NCI-H187 treated with DMSO at 0.1 percent for 48 hours (cell line): ENCODE data around the gene PLD3.
"Not testable (repeated sequence)": the region's sequence is repeated elsewhere in the genome, so short reads cannot be mapped to it uniquely, and the experiment has no call there.

Experiments used
- DNase-seq: peaks from one replicate; lab custom pipeline; 2025; lab: John Stamatoyannopoulos, UW

Gene PLD3

DNA sequence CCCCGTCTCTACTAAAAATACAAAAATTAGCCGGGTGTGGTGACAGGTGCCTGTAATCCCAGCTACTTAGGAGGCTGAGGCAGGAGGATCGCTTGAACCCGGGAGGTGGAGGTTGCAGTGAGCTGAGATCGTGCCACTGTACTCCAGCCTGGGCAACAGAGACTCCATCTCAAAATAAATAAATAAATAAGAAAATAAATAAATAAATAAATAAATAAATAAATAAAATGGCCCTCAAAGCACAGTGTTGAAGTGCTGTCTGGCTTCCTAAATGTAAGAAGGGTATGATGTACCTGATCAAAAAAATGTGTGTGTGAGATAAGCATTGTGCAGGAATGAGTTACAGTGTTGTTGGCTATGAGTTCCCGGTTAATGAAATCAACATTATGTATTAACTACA, 15.4 kb upstream of the PLD3 start:
- not testable (repeated sequence) for DNase-seq

DNA sequence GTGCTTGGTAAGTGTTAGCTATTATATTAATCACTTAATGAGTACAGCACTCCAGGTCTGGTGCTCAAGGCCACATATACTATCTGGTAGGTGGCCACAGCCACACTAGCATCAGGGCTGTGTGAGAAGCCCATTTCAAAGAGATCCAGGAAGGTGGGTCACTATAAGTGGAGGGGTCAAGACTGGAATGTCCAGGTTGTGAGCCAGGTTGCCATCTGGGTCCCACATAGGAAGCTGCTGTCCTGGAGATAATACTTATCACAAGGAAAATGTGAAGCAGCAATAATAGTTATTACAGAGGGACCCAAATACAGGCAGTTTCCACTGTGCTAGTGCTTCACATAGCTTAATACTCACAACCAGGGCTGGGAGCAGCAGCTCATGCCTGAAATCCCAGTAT, 13.4 kb upstream of the PLD3 start:
- DNase-seq, result no peak

DNA sequence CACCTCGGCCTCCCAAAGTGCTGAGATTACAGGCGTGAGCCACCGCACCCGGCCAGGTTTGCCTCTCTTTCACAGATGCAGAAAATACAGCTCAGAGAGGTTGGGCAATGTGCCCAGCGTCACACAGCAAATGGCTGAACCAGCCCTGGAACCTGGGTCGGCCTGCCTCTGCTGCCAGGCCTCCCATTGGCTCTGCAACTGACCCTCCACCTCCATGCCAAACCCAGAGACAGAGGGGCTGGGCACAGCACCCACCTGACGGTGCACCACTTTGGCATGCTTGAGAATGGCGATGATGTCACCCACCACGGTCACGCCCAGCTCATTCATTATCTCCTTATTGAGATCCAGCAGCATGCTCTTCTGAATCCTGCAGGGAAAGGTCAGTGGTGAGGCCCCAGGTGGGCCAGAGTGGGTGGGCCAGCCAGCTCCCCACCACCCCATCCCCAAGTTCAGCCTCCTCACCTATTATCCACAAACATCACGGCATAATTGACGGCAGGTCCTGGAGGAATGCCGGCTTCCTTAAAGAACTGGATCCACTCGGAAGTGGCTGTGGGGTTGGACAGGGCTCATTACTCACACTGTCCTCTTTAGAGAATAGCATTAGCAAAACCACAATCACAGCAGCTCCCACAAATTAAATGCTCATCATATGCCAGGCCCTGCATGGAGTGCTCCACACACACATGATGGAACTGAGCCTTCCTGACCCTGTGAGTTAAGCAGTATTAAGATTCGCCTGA, 12.5 kb upstream of the PLD3 start:
- DNase-seq, result no peak

GRCh38 chr19:40336601-40336900, 11.9 kb upstream of the PLD3 start:
- no peak for DNase-seq

DNA sequence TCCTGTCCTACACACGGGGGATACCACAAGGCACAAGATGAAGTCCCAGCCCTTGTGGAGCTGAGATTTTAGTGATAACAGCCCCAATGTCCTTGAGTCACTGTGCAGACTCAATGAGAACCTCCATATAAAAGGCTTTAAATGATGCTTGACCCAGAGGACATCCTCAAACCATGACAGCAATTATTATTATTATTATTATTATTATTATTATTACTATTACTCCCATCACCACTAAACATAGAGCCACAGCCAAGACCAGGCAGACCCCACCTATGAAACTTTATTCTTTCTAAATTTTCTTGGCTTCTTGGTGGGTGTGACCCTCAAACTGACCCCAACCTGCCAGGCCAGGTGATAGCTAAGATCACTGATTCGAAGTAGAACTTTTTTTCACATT, 11.4 kb upstream of the PLD3 start:
- DNase-seq, result no peak

GRCh38 chr19:40337594-40337993, 10.9 kb upstream of the PLD3 start:
- no peak for DNase-seq

GRCh38 chr19:40339018-40339728, 9.3 kb upstream of the PLD3 start:
- no peak for DNase-seq

DNA sequence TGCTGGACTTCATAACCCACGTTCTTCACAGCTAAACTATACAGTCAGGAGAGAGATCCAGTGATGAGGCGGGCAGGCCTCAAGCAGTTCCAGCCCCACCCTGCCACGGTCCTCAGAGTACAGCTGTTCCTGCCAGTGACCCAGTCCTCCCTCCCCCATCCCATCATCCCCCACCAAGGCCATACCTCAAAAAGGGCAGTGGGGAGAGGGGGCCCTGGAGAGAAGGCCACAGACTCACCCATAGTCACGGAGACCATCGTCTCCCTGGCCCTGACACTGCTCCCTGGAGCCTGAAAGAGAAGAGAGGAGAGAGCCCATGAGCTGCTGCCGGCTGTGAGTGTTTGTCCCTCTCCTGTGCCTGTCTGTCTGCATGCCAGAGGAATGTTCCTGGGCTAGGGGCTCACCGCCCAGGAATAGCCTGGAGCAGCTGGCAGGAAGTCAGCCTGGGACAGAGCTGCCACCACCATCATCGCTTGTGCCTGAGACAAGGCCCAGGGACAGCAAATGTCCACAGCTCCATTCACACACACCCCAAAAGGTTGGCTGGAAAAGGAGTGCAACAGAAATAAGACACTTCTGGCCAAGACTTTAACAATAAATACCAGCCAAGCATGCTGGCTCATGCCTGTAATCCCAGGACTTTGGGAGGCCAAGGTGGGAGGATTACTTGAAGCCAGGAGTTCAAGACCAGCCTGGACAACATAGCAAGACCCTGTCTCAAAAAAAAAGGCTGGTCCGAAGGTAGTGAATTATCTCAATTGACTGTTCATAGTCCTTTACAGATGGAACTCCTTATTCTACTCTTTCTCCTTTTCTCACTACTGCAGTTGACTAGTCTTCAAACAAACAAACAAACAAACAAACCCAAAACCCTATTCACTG, 6.7 kb upstream of the PLD3 start:
- no peak for DNase-seq

GRCh38 chr19:40342644-40343311, 5.7 kb upstream of the PLD3 start:
- DNase-seq, result no peak

DNA sequence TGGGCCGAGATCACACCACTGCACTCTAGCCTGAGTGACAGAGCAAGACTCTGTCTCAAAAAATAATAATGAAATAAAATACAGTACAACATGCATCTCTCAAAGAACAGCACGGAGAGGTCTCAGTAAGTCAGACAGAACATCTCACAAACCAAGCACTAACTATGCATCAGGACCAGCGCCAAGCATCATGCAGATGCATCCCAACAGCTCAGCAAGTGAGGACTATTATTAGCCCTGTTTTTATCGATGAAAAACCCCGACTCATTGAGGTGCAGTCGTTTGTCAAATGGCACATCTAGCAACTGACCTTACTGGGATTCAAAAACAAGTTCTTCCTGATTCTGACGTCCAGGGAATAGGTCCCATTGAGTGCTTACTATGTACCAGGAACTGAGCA, 4.1 kb upstream of the PLD3 start:
- no peak for DNase-seq

GRCh38 chr19:40348961-40349507, 539 bp downstream of the PLD3 start:
- no peak for DNase-seq

DNA sequence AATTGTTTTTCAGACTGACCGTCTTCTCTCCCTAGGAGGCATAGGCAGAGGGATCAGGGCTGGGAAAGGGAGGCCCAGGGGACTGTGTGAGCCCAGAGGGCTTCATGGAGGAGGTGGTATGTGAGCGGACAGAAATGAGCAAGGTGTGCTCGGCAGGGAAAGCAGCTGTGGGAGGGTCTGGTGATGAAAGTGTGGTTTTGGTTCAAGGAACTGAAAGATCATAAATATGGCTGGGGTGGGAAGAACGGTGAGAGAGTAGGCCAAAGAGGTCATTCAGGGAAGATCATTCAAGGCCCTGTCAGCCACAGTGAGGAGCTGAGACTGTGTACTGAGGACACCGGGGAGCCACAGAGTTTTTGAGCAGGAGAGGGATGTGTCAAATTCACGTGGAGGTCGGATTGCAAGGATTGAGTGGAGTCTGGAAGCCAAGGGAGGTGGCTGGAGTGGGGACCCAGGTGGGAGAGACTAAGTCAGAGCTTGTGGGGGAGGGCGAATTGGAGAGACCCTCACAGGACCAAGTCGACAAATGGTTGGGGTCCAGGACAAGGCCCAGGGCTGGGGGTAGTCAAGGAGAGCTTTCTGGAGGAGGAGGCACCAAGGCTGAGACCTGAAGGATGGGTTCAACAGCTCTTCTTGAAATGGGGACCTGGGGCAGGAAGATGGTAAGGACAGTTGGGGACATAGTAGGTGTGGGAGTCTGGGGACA, 7.6 kb downstream of the PLD3 start:
- no peak for DNase-seq

DNA sequence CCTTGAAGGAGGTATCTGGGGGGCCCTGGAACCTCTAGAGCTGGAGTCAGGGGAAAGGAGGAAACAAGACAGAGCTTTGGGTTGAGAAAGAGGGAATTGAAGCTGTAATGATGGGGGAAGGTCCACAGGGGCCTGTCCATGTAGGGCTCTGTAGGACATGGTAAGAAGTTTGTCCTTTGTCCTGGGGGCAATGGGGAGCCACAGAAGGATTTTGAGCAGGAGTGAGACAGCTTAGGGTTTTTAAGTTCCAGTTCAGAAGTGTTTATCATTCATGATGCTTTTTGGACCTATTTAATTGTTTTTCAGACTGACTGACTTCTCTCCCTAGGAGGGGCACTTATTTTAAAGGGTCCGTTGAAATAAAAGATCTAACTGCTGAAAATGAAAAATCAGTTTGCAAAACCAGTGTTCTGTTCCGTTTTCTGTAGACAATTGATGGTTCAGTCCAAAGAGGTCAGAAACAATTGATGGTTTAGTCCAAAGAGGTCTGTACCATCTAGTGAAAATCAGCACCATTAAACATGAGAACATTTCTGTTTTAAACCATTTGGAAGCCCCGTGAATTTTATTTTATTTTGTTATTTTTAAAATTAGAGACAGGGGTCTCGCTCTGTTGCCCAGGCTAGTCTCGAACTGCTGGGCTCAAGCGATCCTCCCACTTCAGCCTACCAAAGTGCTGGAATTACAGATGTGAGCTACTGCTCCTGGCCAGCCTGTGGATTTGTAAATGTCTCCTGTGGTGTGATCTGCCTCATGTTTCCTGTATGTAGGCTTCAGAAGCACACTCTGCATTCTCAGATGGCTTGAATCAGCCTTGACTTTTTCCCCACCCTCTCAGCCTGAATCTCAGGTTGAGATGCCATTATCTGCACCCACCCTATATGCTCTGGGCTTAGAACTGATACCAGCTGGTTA, 8.4 kb downstream of the PLD3 start:
- no peak for DNase-seq

- DNase-seq, result no peak
Observed at GRCh38 chr19:40357640-40358039, 9.1 kb downstream of the PLD3 start.

DNA sequence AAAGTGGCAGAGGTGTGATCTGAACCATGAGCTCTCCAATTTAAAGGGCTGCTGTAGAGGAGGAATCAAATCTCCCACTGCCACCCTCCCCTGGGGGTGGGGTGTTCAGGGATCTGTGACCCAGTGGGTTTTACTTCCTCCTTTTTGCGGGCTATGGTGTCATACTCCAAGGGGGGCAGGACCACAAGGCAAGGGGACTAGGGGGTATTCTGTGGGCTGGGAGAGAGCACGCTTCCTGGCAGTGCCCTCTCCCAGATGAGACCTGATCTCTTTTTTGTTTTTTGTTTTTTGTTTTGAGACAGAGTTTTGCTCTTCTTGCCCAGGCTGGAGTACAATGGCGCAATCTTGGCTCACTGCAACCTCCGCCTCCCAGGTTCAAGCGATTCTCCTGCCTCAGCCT, 10.3 kb downstream of the PLD3 start:
- DNase-seq, result no peak

GRCh38 chr19:40360020-40360707, 11.7 kb downstream of the PLD3 start:
- DNase-seq, result no peak

DNA sequence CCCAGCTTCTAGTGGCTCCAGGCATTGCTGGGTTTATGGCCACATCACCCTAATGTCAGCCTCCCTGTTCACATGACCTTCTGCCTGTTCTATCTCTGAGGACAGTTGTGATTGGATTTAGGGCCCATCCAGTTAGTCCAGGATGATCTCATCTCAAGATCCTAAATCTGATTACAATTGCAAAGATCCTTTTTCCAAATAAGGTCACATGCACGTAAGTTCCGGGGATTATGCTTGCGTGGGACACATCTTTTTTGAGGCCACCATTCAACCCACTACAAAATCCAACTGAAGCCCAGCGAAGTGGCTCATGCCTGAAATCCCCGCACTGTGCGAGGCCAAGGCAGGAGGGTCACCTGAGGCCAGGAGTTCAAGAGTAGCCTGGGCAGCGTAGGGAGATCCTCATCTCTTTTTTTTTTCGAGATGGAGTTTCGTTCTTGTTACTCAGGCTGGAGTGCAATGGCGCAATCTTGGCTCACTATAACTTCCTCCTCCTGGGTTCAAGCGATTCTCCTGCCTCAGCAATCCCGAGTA, 12.3 kb downstream of the PLD3 start:
- DNase-seq, result no peak

GRCh38 chr19:40362160-40362559, 13.7 kb downstream of the PLD3 start:
- no peak for DNase-seq

- DNase-seq, result no peak
Observed at GRCh38 chr19:40363069-40363468, 14.6 kb downstream of the PLD3 start.

DNA sequence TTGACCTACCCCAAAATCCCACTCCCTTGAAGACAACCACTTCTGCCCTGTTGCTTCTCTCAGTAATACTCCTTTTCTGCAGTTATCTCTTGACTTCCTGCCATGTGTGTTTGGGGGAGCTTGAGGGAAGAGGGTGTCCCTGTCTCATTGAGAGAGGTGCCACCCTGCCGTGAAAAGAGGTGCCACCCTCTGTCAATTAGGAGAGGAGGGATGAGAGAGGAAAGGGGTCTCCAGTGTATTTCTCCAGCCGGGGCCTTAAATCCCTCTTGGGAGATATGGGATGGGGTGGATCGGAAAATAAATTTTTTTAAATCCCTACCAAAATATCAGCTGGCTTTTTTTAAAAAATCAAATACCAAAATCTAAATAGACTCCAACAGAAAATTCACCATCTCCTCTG, 16.5 kb downstream of the PLD3 start:
- DNase-seq, result no peak
